Uterine smooth muscle cell (primary cell): ENCODE results near the gene SPNS2. TPM values are rescaled to one million over a fixed set of nuclear protein-coding genes. Genes with fewer than 3 reads are reported as not detected.

Experiments
- total RNA-seq: library from RNA; depleted of rRNA; stranded (reverse); fragments of >200 nt; gene quantifications from 2 replicates; pipeline ENCODE4 v1.2.3, GENCODE V29; 2014

Gene SPNS2, protein sequence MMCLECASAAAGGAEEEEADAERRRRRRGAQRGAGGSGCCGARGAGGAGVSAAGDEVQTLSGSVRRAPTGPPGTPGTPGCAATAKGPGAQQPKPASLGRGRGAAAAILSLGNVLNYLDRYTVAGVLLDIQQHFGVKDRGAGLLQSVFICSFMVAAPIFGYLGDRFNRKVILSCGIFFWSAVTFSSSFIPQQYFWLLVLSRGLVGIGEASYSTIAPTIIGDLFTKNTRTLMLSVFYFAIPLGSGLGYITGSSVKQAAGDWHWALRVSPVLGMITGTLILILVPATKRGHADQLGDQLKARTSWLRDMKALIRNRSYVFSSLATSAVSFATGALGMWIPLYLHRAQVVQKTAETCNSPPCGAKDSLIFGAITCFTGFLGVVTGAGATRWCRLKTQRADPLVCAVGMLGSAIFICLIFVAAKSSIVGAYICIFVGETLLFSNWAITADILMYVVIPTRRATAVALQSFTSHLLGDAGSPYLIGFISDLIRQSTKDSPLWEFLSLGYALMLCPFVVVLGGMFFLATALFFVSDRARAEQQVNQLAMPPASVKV
- 0.11 TPM in 1 of 2 replicates, not detected in the other for total RNA-seq

GRCh38 chr17:4498461-4499397 is at the start of gene SPNS2:
SPNS2 (plus strand) TSS chr17:4498881; CDS start chr17:4499048, 167 bp downstream.

DNA sequence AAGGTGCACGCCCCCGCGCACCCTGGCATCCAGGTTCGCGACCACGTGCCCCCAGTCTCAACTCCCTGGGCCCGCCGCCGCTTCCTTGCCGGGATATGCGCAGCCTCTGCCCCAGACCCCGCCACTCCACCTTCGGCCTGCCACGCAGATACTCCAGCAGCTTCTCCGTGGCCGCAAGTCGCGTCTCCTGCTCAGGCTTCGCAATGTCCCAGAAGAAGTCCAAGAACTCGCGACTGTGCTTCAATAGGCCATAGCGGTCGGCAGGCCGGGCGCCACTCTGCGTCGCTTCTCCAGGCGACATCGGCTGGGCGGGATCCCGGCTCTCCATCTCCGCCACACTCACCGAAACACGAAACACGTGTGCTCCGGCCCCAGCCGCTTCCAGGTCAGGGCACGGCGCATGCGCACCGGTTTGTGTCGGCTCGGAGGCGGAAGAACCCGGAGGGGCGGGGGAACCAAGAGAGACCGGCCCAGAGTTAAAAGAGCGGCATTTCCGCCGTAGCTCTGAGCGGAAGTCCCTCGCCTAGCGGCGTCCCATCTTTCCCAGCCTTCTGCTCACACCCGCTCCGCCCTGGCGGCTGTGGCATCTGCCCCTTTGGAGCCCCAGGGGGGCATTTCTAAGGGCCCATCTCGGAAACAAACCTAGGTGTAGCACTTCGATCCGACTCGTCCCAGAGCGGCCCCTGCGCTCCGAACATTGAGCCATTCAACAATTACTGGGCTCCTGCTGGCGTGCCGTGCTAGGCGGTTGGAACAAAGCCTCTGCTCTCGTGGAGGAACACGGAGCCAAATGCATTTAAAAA is 56.5 kb downstream of the SPNS2 start, which contains the start of gene MYBBP1A:
MYBBP1A (minus strand) TSS at position 388 of the 803 bp plus-strand sequence; CDS start at position 328, 60 bp downstream.

GRCh38 chr17:4560421-4560820 is 61.7 kb downstream of the SPNS2 start, which contains the start of gene GGT6:
GGT6 (minus strand) TSS chr17:4560577; CDS start chr17:4560521, 56 bp downstream.

GRCh38 chr17:4584101-4584916 is 85.6 kb downstream of the SPNS2 start, which contains the start of gene SMTNL2:
SMTNL2 (plus strand) TSS chr17:4584529; CDS start chr17:4584606, 77 bp downstream.

Other genes starting within 250 kb of the SPNS2 start
- 49.6 and 49.8 TPM in 2 replicates for gene ANKFY1, start 234.9 kb upstream of the SPNS2 start, total RNA-seq
- gene UBE2G1, start 132.2 kb upstream of the SPNS2 start, total RNA-seq, result 24.6 and 27.1 TPM in 2 replicates
- not detected in 2 replicates for gene SPNS3, start 64.9 kb upstream of the SPNS2 start, total RNA-seq
- 52.6 and 60.8 TPM in 2 replicates for gene MYBBP1A, start 56.5 kb downstream of the SPNS2 start, total RNA-seq
- gene GGT6, start 61.7 kb downstream of the SPNS2 start, total RNA-seq, result not detected in 2 replicates
- gene SMTNL2, start 85.6 kb downstream of the SPNS2 start, total RNA-seq, result under 0.01 TPM in 1 of 2 replicates, not detected in the other
- gene ALOX15, start 142.8 kb downstream of the SPNS2 start, total RNA-seq, result not detected in 2 replicates
- 30.9 and 33.4 TPM in 2 replicates for gene PELP1, start 205.3 kb downstream of the SPNS2 start, total RNA-seq
- 3.5 and 5.2 TPM in 2 replicates for gene ARRB2, start 211.8 kb downstream of the SPNS2 start, total RNA-seq
- gene MED11, start 232.5 kb downstream of the SPNS2 start, total RNA-seq, result 10.4 and 14.5 TPM in 2 replicates
- gene ZMYND15, start 241.0 kb downstream of the SPNS2 start, total RNA-seq, result not detected in 2 replicates
- gene CXCL16, start 241.0 kb downstream of the SPNS2 start, total RNA-seq, result 0.33 and 1.6 TPM in 2 replicates